ENCODE measurements around the gene QRICH1.
"Not testable (repeated sequence)": the region's sequence is repeated elsewhere in the genome, so short reads cannot be mapped to it uniquely, and the experiment has no call there.

Gene QRICH1

DNA sequence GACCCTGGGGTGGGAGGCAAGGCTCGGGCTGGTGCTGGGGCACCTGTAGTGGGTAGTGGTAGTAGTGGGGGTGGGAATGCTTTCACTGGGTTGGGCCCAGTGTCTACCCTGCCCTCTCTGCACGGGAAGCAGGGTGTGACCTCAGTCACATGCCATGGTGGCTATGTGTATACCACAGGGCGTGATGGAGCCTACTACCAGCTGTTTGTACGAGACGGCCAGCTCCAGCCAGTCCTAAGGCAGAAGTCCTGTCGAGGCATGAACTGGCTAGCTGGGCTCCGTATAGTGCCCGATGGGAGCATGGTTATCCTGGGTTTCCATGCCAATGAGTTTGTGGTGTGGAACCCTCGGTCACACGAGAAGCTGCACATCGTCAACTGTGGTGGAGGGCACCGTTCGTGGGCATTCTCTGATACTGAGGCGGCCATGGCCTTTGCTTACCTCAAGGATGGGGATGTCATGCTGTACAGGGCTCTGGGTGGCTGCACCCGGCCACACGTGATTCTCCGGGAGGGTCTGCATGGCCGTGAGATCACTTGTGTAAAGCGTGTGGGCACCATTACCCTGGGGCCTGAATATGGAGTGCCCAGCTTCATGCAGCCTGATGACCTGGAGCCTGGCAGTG is 80.6 kb downstream of the QRICH1 start:
- H3K27me3 ChIP-seq: no peaks in the 10 kb centered on the region
- H4K20me1 ChIP-seq: peaks cover 95% of the 10 kb centered on the region
- H3K4me3 ChIP-seq: no peak overlapping the region
- peaks cover 60% of the 10 kb centered on the region for H3K4me1 ChIP-seq
- no peak overlapping the region for H3K27ac ChIP-seq
- H3K9ac ChIP-seq: no peak overlapping the region
- no peaks in the 10 kb centered on the region for H3K9me3 ChIP-seq
- no peak overlapping the region; the same call in 1 of the 2 replicates for H3K4me2 ChIP-seq
- no peak for TF ChIP-seq Cebpa-rat (IDR thresholded peaks at IDR 0.05)
- peaks cover 78% of the 10 kb centered on the region for H3K36me3 ChIP-seq

DNA sequence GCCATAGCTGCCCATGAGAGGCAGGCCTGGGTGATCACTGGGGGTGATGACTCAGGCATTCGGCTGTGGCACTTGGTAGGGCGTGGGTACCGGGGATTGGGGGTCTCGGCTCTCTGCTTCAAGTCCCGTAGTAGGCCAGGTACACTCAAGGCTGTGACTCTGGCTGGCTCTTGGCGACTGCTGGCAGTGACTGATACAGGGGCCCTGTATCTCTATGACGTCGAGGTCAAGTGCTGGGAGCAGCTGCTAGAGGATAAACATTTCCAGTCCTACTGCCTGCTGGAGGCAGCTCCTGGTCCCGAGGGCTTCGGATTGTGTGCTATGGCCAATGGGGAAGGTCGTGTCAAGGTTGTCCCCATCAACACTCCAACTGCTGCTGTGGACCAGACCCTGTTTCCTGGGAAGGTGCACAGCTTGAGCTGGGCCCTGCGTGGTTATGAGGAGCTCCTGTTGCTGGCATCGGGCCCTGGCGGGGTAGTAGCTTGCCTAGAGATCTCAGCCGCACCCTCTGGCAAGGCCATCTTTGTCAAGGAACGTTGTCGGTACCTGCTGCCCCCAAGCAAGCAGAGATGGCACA is 81.3 kb downstream of the QRICH1 start:
- Histone ChIP-seq H3K27me3 (no peaks in the 10 kb centered on the region), H3K36me3 (peaks cover 78% of the 10 kb centered on the region), H4K20me1 (peaks cover 97% of the 10 kb centered on the region), H3K4me3 (no peak overlapping the region), H3K9ac (no peak overlapping the region), H3K4me1 (peaks cover 62% of the 10 kb centered on the region), H3K4me2 (no peak overlapping the region), H3K27ac (no peak overlapping the region), H3K9me3 (no peaks in the 10 kb centered on the region)
- no peak for TF ChIP-seq Cebpa-rat (IDR thresholded peaks at IDR 0.05)

DNA sequence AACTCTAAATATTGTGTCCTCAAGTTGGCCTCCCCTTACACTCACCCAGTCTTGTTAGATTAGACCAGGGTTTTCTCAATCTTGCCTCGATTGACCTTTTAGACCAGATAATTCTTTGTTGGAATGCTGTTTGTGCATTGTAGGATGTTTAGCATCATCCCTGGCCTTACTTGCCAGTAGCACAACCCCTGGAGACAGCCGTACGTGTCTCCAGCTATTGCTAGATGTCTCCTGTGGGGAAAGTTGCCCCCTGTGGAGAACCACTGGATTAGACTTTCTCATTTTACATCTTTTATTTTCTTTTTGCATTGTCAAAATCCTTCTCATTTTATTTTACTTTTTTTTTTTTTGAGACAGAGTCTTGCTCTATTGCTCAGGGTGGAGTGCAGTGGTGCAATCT is 84.5 kb downstream of the QRICH1 start:
- Histone ChIP-seq H3K27ac (no peak overlapping the region), H3K9ac (no peak overlapping the region), H3K4me1 (peaks cover 51% of the 10 kb centered on the region), H3K27me3 (no peaks in the 10 kb centered on the region), H4K20me1 (peaks cover 66% of the 10 kb centered on the region), H3K9me3 (no peaks in the 10 kb centered on the region), H3K4me3 (no peak overlapping the region), H3K4me2 (peak overlapping the region; percentile 57), H3K36me3 (peaks cover 59% of the 10 kb centered on the region)
- no peak for TF ChIP-seq Cebpa-rat (IDR thresholded peaks at IDR 0.05)

DNA sequence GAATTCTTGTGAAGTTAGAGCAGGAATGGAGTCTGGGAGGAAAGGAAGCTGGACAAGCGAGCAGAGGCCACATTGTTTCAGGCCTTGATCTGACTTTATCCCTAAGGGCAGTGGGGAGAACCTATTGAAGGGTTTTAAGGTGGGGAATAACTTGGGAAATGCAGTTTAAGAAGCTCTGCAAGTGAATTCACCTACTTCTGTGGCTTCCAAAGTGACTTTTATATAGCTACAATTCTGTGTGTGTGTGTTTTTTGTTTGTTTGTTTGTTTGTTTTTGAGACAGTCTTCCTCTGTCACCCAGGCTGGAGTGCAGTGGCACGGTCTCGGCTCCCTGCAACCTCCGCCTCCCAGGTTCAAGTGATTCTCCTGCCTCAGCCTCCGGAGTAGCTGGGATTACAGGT is 85.2 kb downstream of the QRICH1 start:
- peak overlapping the region; percentile 97 for H3K4me2 ChIP-seq
- peak overlapping the region; percentile 87 for H3K4me3 ChIP-seq
- H3K4me1 ChIP-seq: peaks cover 44% of the 10 kb centered on the region
- H3K36me3 ChIP-seq: peaks cover 51% of the 10 kb centered on the region
- H3K9ac ChIP-seq: peak overlapping the region; percentile 98
- peaks cover 58% of the 10 kb centered on the region for H4K20me1 ChIP-seq
- H3K9me3 ChIP-seq, H3K27me3 ChIP-seq: not testable (repeated sequence)
- H3K27ac ChIP-seq: 0 out of 2 replicates have a peak overlapping the region, but pooled peaks have one; percentile 99

DNA sequence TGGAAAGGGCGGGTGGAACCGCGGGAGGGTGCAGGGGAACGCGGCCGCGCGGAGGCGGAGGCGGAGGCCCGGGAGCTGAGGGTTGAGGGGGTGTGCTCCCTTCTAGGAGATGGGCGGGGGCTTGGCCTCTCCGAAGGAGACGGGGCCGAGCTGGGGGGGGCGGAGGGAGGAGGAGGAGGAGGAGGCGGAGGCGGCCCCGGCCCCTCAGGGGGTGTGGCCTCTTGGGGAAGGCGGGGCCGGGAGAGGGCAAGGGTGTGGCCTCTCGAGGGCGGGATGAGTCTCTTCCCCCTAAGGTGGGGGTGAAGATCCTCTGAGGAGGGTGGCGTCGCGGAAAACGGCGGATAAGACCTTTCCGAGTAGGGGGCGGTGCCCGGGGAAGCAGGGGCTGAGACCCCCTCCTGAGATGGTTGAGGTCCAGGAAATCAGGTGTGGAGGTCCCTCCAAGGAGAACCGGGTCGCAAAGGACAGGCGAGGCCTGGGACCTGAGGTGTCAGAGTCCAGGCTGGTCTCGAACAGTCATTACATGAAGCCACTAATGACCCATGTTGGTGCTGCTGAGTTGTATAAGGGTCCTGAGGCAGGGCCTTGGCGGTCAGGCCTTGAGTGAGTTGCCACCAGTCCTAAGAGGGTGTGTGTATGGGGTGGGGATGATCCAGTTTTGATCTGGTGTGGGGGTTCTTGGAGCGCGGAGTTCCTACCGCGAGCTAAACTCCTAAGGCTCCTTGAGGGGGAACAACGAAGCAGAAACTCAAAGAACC is 85.9 kb downstream of the QRICH1 start:
- Histone ChIP-seq H3K4me3 (peak overlapping the region; percentile 87), H3K36me3 (peaks cover 44% of the 10 kb centered on the region), H3K4me2 (peak overlapping the region; percentile 97), H3K9ac (peak overlapping the region; percentile 98), H3K9me3 (no peaks in the 10 kb centered on the region), H3K27me3 (no peaks in the 10 kb centered on the region), H4K20me1 (peaks cover 51% of the 10 kb centered on the region), H3K4me1 (peaks cover 37% of the 10 kb centered on the region), H3K27ac (peak overlapping the region; percentile 99)
- no peak for TF ChIP-seq Cebpa-rat (IDR thresholded peaks at IDR 0.05)

DNA sequence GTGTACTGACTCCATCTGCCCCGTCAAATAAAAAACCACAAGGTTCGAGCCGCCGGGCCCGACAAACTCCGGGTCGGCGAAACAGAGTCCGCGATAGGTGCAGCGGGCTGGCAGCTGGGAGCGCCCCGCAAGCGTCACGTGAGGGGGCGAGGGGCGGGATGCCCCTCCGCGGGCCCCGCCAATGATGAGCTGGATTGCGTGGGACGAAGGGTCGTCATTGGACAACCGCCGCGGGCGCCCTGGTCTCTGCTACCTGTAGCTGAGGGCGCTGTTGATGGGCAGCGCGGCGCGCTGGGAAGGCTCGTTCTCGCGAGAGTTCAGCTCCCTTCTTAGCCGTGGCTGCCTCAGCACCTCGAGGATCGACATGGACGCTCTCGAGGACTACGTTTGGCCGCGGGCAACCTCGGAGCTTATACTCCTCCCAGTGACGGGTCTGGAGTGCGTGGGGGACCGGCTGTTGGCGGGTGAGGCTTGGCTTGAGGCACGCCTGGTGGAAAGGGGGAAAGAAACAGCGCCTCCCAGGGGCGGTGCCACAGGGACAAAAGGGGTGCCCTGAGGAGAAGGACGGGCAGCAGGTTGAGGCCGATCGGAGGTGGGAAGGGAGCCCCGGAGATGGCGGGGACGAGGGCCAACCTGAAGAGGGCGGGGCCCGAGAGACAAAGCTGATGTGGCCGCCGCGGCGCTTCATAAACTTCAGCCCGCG is 86.7 kb downstream of the QRICH1 start, which contains the start of gene WDR6:
Gene WDR6, plus strand, starts transcription at position 324 of the 703 bp plus-strand sequence. Its CDS starts 41 bp downstream, at position 365.
- H3K4me2 ChIP-seq: peak within 1 kb of the TSS; percentile 97
- H3K27ac ChIP-seq: peak within 1 kb of the TSS; percentile 99
- no peaks in the 10 kb centered on the region for H3K27me3 ChIP-seq
- peak within 1 kb of the TSS; percentile 87 for H3K4me3 ChIP-seq
- no peaks in the 10 kb centered on the region for H3K9me3 ChIP-seq
- peak within 1 kb of the TSS; percentile 98 for H3K9ac ChIP-seq
- no peak for TF ChIP-seq Cebpa-rat (IDR thresholded peaks at IDR 0.05)
- peaks cover 32% of the 10 kb centered on the region for H3K4me1 ChIP-seq
- peaks cover 42% of the 10 kb centered on the region for H3K36me3 ChIP-seq
- peaks cover 44% of the 10 kb centered on the region for H4K20me1 ChIP-seq

DNA sequence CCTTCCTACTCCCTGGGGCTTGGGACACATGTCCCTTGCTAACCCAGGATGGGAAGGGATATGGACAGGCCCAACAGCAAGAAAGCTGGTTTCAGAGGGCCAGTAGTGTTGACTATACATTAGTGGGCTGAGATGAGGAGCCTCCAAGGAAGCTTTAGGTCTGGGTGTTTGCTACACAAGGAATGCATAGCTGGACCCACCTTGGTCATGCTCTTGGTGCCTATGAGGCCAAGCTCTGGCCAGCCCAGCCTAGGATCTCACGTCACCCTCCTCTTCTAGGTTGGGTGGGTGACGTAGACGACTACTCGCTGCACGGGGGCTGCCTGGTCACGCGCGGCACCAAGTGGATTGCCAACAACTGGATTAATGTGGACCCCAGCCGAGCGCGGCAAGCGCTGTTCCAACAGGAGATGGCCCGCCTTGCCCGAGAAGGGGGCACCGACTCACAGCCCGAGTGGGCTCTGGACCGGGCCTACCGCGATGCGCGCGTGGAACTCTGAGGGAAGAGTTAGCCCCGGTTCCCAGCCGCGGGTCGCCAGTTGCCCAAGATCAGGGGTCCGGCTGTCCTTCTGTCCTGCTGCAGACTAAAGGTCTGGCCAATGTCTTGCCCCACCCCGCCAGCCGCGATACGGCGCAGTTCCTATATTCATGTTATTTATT is 87.3 kb downstream of the QRICH1 start:
- peak overlapping the region; percentile 97 for H3K4me2 ChIP-seq
- H3K4me3 ChIP-seq: peak overlapping the region; percentile 87
- H3K4me1 ChIP-seq: peaks cover 32% of the 10 kb centered on the region
- H3K27me3 ChIP-seq: no peaks in the 10 kb centered on the region
- H3K36me3 ChIP-seq: peaks cover 37% of the 10 kb centered on the region
- peak overlapping the region; percentile 98 for H3K9ac ChIP-seq
- no peak for TF ChIP-seq Cebpa-rat (IDR thresholded peaks at IDR 0.05)
- H4K20me1 ChIP-seq: peaks cover 37% of the 10 kb centered on the region
- H3K9me3 ChIP-seq: no peaks in the 10 kb centered on the region
- peak overlapping the region; percentile 99 for H3K27ac ChIP-seq

DNA sequence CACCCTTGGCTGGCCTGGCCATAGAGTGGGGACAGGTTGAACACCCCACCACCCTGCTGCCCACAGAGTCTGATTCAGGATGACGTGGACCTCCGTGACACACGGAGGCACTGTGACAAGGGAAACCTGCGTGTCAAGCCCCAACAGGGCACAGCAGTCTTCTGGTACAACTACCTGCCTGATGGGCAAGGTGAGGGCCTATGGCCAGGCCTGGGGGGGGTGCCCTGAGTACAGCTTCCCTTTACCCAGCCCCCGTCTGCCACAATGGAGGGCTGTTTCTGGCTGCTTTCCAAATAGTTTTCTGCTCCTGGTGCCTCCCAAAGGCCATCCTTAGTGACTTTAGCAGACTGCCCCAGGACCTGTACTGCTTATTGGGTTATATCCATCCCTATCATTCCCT is 87.9 kb downstream of the QRICH1 start:
- Histone ChIP-seq H3K9ac (no peak overlapping the region), H3K27ac (peak overlapping the region; percentile 99; the same call in 1 of the 2 replicates), H3K4me1 (peaks cover 32% of the 10 kb centered on the region), H3K4me2 (peak overlapping the region; percentile 97), H3K36me3 (peaks cover 32% of the 10 kb centered on the region), H3K27me3 (no peaks in the 10 kb centered on the region), H3K9me3 (no peaks in the 10 kb centered on the region), H4K20me1 (peaks cover 32% of the 10 kb centered on the region), H3K4me3 (peak overlapping the region; percentile 87)
- TF ChIP-seq Cebpa-rat (IDR thresholded peaks at IDR 0.05): no peak

DNA sequence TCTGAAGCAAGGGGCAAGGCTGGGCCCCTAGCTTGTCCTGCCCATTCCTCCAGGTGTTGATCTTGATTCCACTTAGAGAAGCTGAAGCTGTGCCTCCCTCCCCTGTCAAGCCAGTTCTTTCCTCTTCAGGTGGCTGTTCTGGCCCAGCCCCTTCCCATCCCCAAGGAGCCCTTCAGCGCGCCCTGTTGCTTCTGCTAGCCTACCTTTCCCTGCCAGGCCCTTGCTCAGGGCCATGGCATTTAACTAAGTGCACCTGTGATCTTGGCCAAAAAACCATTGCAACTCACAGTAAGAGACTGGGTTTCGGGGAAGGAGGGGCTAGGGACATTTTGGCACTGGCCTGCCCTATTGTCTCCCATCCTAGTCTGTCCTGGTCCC is 88.6 kb downstream of the QRICH1 start:
- no peaks in the 10 kb centered on the region for H3K27me3 ChIP-seq
- peaks cover 25% of the 10 kb centered on the region for H3K36me3 ChIP-seq
- no peak overlapping the region for H3K4me2 ChIP-seq
- H4K20me1 ChIP-seq: peaks cover 25% of the 10 kb centered on the region
- H3K27ac ChIP-seq: no peak overlapping the region
- H3K9ac ChIP-seq: no peak overlapping the region
- H3K4me3 ChIP-seq: no peak overlapping the region
- no peak for TF ChIP-seq Cebpa-rat (IDR thresholded peaks at IDR 0.05)
- H3K4me1 ChIP-seq: peaks cover 32% of the 10 kb centered on the region
- H3K9me3 ChIP-seq: no peaks in the 10 kb centered on the region
